Measurements from ENCODE around the gene PTPN1.
"Not testable (repeated sequence)": the region's sequence is repeated elsewhere in the genome, so short reads cannot be mapped to it uniquely, and the experiment has no call there.

Gene PTPN1

GRCh38 chr20:50615407-50615806 lies 105.2 kb downstream of the PTPN1 start:
- no peak for DNase-seq

GRCh38 chr20:50617022-50617421 lies 106.8 kb downstream of the PTPN1 start:
- no peak for DNase-seq

DNA sequence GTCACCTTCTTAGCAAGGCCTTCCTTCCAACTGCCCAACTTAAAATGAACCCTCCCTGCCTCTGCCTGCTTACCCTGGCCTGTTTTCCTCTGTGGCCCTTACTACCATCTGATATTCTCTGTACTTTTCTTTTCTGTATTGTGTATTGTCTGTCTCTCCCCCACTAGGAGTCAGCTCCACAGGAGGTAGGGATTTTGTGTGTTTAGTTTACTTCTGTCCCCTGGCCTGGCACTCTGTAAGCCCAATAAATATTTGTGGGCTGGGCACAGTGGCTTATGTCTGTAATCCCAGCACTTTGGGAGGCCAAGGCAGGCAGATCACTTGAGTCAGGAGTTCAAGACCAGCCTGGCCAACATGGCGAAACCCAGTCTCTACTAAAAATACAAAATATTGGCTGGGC lies 108.4 kb downstream of the PTPN1 start:
- no peak for DNase-seq

DNA sequence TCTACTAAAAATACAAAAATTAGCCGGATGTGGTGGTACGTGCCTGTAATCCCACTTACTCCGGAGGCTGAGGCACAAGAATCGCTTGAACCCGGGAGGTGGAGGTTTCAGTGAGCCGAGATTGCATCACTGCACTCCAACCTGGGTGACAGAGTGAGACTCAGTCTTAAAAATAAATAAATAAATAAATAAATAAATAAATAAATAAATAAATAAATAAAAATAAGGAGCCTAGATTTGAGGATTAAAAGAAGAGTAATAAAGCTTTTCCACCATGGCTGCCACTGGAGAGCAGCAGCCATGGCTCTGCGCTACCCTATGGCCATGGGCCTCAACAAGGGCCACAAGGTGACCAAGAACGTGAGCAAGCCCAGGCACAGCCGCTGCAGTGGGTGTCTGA lies 110.3 kb downstream of the PTPN1 start:
- not testable (repeated sequence) for DNase-seq

GRCh38 chr20:50621068-50621665 lies 111.0 kb downstream of the PTPN1 start:
- no peak for DNase-seq

DNA sequence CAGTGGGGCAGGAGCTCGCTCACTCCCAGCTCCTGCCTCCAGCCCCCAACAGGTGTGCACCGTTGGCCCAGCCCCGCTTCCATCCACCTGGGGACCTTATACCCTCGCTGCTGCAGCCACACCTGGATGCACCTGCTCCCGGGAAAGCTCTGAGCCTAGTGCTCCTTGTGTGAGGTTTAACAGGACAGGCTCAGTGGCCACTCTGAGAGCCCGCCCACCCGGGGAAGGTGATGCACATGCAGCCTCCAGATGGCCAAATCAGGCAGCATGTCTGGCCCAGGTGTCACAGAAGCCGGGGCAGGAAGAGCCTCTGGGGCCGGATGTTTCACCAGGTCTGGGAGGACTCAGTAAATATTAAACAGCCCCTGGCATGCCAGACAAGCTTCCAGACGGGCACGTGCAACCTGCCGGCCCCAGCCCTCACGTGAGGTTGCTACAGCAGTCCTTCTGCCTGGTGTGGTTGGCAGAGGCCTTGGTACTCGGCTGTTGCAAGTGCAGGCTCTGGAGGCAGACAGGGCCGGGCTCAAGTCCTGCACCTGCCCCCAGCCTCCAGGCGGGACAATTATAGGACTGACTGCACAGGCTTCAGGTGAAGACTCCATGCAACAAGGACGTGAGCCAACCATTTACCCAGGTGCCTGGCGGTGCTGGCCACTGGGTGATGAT lies 114.3 kb downstream of the PTPN1 start:
- no peak for DNase-seq

GRCh38 chr20:50625986-50626677 lies 115.9 kb downstream of the PTPN1 start:
- DNase-seq, result peak; percentile 30

- no peak for DNase-seq
Measured at GRCh38 chr20:50627747-50628146, 117.6 kb downstream of the PTPN1 start.

DNA sequence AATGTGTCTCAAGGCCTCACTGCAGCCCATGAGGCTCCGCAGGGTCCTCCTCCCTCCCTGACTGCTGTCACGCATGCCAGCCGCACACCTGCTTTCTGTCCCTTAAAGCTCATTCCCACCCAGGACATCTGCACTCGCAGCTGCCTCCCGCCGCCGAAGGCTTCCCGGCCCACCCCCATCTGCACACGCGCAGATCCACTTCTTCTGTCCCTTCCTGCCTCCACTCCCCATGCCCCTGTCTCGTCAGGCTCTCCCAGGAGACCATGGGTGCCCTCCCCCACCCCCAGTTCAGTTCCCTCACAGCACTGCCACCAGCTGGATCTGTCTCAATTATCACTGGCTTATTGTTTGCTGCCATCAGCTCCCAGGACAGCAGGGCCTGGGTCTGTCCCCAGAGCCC lies 118.1 kb downstream of the PTPN1 start:
- DNase-seq, result no peak

DNA sequence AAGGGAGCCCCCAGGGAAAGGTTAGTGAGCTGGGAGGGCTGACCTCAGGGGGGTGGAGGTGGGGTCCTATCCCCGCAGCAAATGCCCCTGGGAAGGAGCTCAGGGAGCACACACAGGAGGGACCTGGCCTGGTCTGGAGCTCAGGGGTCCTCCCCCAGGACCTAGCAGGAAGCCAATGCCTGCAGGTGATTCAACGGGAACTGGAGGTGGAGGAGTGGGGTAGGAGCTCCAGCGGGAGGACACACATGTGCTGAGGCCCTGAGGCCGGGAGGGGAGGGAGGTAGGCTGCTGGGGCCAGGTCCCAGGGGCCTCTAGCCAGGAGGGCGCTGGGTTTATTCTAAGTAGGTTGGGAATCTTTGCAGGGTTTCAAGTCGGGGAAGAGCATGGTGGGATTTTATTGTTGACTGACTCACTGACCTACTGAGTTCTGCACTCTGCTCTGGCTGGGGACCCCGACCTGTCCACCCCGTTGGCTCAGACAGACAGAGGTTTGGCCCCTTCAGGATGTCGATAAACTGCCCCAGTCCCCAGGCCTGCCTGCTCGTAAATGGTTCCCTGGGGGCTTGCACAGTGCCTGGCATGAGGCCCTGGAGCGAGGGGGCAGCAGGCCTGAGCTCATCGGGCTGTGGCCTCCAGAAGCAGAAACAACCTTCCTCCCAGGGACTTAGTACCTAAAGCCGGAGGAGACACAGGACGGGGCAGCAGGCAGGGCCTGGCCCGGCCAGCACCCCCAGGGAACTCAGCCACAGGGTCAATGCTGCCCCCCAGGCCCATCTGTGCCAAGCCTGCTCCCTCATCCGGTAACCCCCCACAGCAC lies 118.9 kb downstream of the PTPN1 start:
- DNase-seq, result no peak

DNA sequence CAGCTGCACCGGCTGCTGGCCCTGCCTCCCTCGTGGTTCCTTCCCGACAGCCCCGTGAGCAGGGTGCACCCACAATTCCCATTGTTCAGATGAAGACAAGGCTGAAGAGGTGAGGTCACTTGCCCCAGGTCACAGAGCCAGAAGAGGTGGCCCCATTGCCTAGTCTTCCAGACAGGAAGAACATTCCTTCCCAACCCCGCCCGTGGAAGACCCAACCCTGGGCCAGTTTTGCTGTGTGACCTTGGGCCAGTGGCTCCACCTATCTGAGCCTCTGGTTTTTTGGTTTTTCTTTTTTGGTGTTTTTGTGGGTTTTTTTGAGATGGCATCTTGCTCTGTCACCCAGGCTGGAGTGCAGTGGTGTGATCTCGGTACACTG lies 119.5 kb downstream of the PTPN1 start:
- DNase-seq, result no peak

GRCh38 chr20:50630578-50631263 lies 120.5 kb downstream of the PTPN1 start:
- DNase-seq, result no peak

GRCh38 chr20:50632236-50632635 lies 122.1 kb downstream of the PTPN1 start:
- DNase-seq, result no peak

DNA sequence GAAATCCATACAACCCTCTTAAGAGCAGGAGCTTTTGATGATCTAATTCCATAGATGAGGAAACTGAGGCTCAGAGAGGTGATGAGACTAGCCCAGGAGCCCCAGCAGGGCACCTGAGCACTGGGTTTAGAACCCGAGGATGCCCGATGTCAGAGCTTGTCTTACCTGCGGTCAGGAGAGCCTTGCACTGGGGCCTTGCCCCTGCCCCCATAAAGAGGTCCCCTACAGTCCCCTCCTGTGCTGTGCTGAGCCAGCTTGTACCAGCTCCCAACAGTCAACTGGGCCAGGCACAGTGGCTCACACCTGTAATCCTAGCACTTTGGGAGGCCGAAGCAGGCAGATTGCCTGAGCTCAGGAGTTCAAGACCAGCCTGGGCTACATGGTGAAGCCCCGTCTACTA lies 122.5 kb downstream of the PTPN1 start:
- no peak for DNase-seq

DNA sequence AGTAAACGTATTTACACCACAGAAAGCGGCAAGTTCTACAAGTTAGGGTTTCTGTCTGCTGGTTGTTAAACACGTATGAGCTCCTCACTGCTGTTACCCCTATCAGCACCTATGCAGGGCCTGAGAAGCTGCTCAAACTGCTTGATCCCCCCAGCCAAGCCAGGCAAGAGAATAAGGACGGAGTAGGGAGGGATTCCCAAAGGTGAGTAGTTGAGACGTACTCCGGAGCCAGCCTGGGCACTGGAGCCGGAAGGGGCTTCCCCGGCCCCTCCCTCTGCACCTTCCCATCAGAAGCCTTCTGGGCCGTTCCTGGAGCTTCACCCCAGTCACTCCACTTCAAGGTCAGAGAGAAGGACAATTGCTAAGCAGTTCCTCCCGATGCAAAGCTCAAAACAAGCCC lies 123.2 kb downstream of the PTPN1 start:
- no peak for DNase-seq

- DNase-seq, result no peak
Measured at GRCh38 chr20:50634191-50634590, 124.0 kb downstream of the PTPN1 start.

Measured in HCEC 1CT (cell line).